Measurements from ENCODE around the gene REEP1.

- no peak for TF ChIP-seq TRIM28 (IDR thresholded peaks at IDR 0.05; ENCODE audit: borderline replicate concordance, low read length)
- no peak for TF ChIP-seq ZSCAN16 (tag by site-specific recombination; IDR thresholded peaks at IDR 0.05)
- no peak for TF ChIP-seq SP2 (tag by site-specific recombination; IDR thresholded peaks at IDR 0.05)
- TF ChIP-seq, protein P1, sequence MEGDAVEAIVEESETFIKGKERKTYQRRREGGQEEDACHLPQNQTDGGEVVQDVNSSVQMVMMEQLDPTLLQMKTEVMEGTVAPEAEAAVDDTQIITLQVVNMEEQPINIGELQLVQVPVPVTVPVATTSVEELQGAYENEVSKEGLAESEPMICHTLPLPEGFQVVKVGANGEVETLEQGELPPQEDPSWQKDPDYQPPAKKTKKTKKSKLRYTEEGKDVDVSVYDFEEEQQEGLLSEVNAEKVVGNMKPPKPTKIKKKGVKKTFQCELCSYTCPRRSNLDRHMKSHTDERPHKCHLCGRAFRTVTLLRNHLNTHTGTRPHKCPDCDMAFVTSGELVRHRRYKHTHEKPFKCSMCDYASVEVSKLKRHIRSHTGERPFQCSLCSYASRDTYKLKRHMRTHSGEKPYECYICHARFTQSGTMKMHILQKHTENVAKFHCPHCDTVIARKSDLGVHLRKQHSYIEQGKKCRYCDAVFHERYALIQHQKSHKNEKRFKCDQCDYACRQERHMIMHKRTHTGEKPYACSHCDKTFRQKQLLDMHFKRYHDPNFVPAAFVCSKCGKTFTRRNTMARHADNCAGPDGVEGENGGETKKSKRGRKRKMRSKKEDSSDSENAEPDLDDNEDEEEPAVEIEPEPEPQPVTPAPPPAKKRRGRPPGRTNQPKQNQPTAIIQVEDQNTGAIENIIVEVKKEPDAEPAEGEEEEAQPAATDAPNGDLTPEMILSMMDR (tag by site-specific recombination; IDR thresholded peaks at IDR 0.05): peak; percentile 36; the same call in 1 of the 2 replicates
- no peak for TF ChIP-seq ZNF830 (tag by site-specific recombination; IDR thresholded peaks at IDR 0.05; ENCODE audit: low read depth)
- no peak for TF ChIP-seq KLF7 (tag by site-specific recombination; IDR thresholded peaks at IDR 0.05; ENCODE audit: borderline replicate concordance)
- no peak for TF ChIP-seq ZNF10 (tag by site-specific recombination; IDR thresholded peaks at IDR 0.05)
Measured at GRCh38 chr2:86298411-86299390, 38.7 kb downstream of the REEP1 start.

Data from HEK293 (cell line).